ENCODE data around the gene ALX3.
A peak's percentile ranks its signal among the peaks of the same experiment; 100 is the strongest.

ALX3 gene

GRCh38 chr1:110053552-110054428 is 16.7 kb downstream of the ALX3 start:
- peak; percentile 98 for TF ChIP-seq CTCF (IDR thresholded peaks at IDR 0.05)

GRCh38 chr1:110051262-110051648 is 19.2 kb downstream of the ALX3 start:
- TF ChIP-seq CTCF (IDR thresholded peaks at IDR 0.05): no peak

- TF ChIP-seq CTCF (IDR thresholded peaks at IDR 0.05): no peak
These were observed 19.7 kb downstream of the ALX3 start for GRCh38 chr1:110050602-110051261.

- TF ChIP-seq CTCF (IDR thresholded peaks at IDR 0.05): no peak
These were observed 20.5 kb downstream of the ALX3 start for GRCh38 chr1:110049801-110050601.

GRCh38 chr1:110048923-110049601 is 21.4 kb downstream of the ALX3 start:
- TF ChIP-seq CTCF (IDR thresholded peaks at IDR 0.05): no peak

GRCh38 chr1:110048240-110048639 is 22.2 kb downstream of the ALX3 start:
- TF ChIP-seq CTCF (IDR thresholded peaks at IDR 0.05): no peak

- no peak for TF ChIP-seq CTCF (IDR thresholded peaks at IDR 0.05)
These were observed 23.0 kb downstream of the ALX3 start for GRCh38 chr1:110047463-110047862.
